Measurements from ENCODE around the gene HSPA8.

Gene HSPA8

DNA sequence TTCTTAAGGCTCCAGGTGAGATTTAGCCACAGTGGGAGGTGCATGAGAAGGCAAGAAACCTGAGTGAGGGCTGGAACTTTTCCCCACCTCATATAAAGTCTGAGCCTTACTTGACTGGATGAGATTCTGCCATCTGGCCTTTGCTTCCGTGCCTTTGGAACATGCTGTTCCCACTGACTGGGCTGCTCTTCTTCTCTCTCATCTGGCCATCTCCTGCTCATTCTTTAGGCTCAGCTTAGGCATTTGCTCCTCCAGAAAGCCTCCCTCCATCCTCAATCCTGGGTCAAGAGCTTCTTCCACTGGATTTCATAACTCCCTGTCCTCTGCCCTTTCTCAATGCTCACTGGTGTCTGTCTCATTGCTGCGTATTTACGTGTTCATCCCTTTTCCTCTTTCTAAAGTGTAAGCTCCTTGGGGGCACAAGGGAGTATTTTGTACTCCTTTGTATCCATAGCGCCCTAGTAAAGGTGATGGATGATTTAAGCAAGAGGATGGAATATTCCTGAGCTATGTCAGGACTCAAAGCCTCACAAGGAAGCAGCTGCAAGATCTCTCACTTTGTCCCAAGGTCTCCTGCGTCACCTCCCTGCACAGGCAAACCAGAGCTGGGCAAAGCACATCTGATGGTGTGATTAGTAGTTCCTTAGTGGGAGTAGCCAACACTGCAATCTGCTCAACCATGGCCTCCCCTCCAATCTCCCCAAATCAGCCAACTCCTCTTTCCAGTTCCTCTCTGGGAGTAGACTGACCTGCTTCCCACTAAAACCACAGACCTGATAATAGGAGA, 15.3 kb downstream of the HSPA8 start:
- no peak for DNase-seq (ENCODE audit: low read depth)
- TF ChIP-seq, protein P1, sequence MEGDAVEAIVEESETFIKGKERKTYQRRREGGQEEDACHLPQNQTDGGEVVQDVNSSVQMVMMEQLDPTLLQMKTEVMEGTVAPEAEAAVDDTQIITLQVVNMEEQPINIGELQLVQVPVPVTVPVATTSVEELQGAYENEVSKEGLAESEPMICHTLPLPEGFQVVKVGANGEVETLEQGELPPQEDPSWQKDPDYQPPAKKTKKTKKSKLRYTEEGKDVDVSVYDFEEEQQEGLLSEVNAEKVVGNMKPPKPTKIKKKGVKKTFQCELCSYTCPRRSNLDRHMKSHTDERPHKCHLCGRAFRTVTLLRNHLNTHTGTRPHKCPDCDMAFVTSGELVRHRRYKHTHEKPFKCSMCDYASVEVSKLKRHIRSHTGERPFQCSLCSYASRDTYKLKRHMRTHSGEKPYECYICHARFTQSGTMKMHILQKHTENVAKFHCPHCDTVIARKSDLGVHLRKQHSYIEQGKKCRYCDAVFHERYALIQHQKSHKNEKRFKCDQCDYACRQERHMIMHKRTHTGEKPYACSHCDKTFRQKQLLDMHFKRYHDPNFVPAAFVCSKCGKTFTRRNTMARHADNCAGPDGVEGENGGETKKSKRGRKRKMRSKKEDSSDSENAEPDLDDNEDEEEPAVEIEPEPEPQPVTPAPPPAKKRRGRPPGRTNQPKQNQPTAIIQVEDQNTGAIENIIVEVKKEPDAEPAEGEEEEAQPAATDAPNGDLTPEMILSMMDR (IDR thresholded peaks at IDR 0.05; ENCODE audit: low read depth, low read length, missing control alignments), result no peak
- no peak overlapping the region for H3K4me3 ChIP-seq (ENCODE audit: low read depth, low read length)

DNA sequence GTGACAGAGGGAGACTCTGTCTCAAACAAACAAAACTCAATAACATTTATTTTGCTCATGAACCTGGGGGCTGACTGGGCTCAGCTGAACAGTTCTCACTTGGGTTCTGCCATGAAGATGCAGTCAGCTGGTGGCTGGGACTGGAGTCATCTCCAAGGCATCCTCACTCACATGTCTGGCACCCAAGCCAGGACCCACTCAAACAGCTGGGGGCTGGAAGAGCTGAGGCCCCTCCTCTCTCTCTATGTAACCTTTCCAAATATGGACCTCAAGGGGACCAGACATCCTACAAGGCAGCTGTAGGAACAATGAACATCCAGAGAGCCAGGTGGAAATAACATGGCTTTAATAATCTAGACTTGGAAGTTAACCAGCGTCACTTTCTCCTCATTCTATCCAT, 16.8 kb downstream of the HSPA8 start:
- no peak overlapping the region for H3K4me3 ChIP-seq (ENCODE audit: low read depth, low read length)
- no peak for DNase-seq (ENCODE audit: low read depth)
- TF ChIP-seq, protein P1 (IDR thresholded peaks at IDR 0.05; ENCODE audit: low read depth, low read length, missing control alignments), result no peak

DNA sequence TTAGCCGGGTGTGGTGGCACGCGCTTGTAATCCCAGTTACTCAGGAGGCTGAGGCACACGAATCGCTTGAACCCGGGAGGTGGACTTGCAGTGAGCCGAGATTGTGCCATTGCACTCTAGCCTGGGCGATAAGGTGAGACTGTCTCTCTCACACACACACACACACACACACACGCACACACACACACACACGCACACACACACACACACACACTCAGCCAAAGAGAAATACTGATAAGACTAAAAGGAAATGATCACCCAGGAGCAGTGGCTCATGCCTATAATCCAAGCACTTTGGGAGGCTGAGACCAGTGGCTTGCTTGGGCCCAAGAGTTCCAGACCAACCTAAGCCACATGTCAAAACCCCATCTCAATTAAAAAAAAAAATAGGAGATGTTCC, 20.8 kb downstream of the HSPA8 start:
- TF ChIP-seq, protein P1 (IDR thresholded peaks at IDR 0.05; ENCODE audit: low read depth, low read length, missing control alignments), result no peak
- no peak overlapping the region for H3K4me3 ChIP-seq (ENCODE audit: low read depth, low read length)
- DNase-seq (ENCODE audit: low read depth), result no peak

DNA sequence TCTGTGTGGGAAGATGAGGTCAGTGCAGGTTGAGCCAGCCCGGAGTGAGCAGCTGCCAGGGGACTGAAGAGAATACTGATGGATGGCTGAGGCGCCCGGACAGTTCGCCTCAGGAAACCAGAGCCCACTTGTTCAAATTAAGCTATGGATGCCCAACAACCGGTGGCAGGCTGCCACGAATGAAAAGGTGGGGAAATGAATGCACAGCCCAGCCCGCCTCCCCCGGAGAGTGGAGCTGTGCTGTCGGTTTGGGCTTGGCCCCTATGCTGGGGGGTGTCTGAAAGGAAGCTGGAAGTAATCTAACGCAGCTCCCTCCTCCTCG, 21.9 kb downstream of the HSPA8 start:
- TF ChIP-seq, protein P1 (IDR thresholded peaks at IDR 0.05; ENCODE audit: low read depth, low read length, missing control alignments), result no peak
- no peak for DNase-seq (ENCODE audit: low read depth)
- no peak overlapping the region for H3K4me3 ChIP-seq (ENCODE audit: low read depth, low read length)

DNA sequence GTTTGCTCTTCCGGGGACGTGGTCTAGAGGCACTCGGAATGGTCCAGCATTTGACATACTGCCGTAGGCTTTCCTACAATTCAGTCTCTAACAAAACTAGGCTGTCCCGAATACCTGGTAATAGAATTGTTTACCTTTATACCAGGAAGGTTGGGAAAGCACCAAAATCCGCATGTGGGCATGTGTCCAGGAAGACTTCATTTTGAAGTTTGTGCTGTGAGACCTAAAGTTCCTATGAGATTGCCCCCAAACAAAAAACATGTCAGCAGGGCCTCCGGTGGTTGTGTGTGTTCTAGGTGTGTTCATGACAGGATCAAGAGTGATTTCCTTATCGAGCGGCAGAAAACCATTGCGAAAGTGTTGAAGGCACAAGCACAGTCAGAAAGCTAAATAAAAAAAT, 26.1 kb downstream of the HSPA8 start:
- no peak for DNase-seq (ENCODE audit: low read depth)
- TF ChIP-seq, protein P1 (IDR thresholded peaks at IDR 0.05; ENCODE audit: low read depth, low read length, missing control alignments), result no peak
- no peak overlapping the region for H3K4me3 ChIP-seq (ENCODE audit: low read depth, low read length)

DNA sequence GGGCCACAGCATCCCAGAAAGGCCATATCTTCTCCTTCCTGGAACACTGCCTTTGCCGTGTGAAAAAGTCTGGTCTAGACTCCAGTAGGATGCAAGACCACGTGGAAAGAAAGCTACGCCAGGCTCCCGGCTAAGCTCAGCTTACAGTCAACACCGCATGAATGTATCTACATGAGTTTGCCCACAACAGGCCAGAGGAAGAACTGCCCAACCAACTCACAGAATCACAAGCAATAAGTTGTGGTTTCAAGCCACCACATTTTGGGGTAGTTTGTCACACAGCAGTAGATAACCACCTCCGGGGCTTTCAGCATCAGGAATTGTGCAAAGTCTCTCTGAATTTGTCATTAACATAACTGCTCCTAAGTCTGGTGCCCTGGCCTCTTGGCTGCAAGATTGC, 27.3 kb downstream of the HSPA8 start:
- TF ChIP-seq, protein P1 (IDR thresholded peaks at IDR 0.05; ENCODE audit: low read depth, low read length, missing control alignments), result no peak
- DNase-seq (ENCODE audit: low read depth), result no peak

DNA sequence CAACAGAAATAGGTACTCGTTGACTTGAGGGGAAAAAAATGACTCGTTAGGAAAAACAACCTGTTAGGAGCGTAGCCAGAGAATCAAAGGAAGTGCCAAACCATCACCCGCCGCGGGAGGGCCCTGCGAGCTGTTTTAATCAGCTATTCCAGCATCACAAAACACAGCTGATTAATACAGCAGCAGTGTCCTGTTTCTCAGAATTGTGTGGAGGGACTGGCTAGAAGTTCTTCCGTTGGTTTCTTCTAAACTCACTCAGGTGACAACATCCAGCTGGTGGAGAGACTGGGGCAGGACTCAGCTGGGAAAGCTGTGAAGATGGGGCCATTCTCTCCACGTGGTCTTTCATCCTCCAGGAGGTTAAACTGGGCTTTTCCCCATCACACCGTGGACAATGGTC, 28.0 kb downstream of the HSPA8 start:
- TF ChIP-seq, protein P1 (IDR thresholded peaks at IDR 0.05; ENCODE audit: low read depth, low read length, missing control alignments), result no peak
- H3K4me3 ChIP-seq (ENCODE audit: low read depth, low read length), result no peak overlapping the region
- DNase-seq (ENCODE audit: low read depth), result no peak

More for the DNA sequence above, 27.3 kb downstream of the HSPA8 start:
- H3K4me3 ChIP-seq (ENCODE audit: low read depth, low read length), result no peak overlapping the region

Measured in GM12864 (cell line).